WTC11 (cell line): ENCODE data around the gene METTL21C. TPM values are rescaled to one million over a fixed set of nuclear protein-coding genes. Genes with fewer than 3 reads are reported as not detected.

Experiments used
- ATAC-seq: fragments of 200-7000 bp; cut with Tn5 transposase; 2 replicates; pipeline ENCODE4 v1.10.0; 2021; ENCODE audit warnings: mild to moderate bottlenecking, moderate library complexity
- CTCF ChIA-PET: fragments of 300-600 bp; sonication (Branson Sonifier 250); formaldehyde crosslinking; loops from one replicate; lab custom pipeline; 2021; ENCODE audit warnings: antibody characterized with exemption; lab: Charles Lee
- POLR2A ChIA-PET: fragments of 350-600 bp; sonication (Branson Sonifier 250); formaldehyde crosslinking; loops from one replicate; lab custom pipeline; 2021; ENCODE audit warnings: antibody characterized with exemption; lab: Charles Lee
- DNase-seq: peaks from one replicate; pipeline ENCODE4 v3.0.0; 2021; ENCODE audit warnings: low spot score
- H3K27ac Mint-ChIP-seq: 2 replicates; pipeline ENCODE4 v1.8.0; 2021; ENCODE audit warnings: mixed read lengths
- H3K27me3 Mint-ChIP-seq: 2 replicates; pipeline ENCODE4 v1.8.0; 2021; ENCODE audit warnings: low read depth, mild to moderate bottlenecking, moderate library complexity, mixed read lengths
- H3K36me3 Mint-ChIP-seq: 2 replicates; pipeline ENCODE4 v1.8.0; 2021; ENCODE audit warnings: mixed read lengths
- H3K4me1 Mint-ChIP-seq: 2 replicates; pipeline ENCODE4 v1.8.0; 2022; ENCODE audit warnings: mixed read lengths
- H3K4me3 Mint-ChIP-seq: 2 replicates; pipeline ENCODE4 v1.8.0; 2021; ENCODE audit warnings: mild to moderate bottlenecking, moderate library complexity, mixed read lengths
- H3K9me3 Mint-ChIP-seq: 2 replicates; pipeline ENCODE4 v1.8.0; 2021; ENCODE audit warnings: mixed read lengths
- ATF1 ChIP-seq: sonication (generic); formaldehyde crosslinking; IDR thresholded peaks from 2 replicates; pipeline ENCODE4 v1.8.1; 2023; ENCODE audit warnings: mild to moderate bottlenecking, moderate library complexity, missing genetic modification reagents
- CBFB ChIP-seq: sonication (generic); formaldehyde crosslinking; IDR thresholded peaks from 2 replicates; pipeline ENCODE4 v1.8.1; 2022; ENCODE audit warnings: mild to moderate bottlenecking, low read depth, missing genetic modification reagents
- FOXP1 ChIP-seq: sonication (generic); formaldehyde crosslinking; IDR thresholded peaks from 2 replicates; pipeline ENCODE4 v1.8.0; 2022; ENCODE audit warnings: missing genetic modification reagents, mild to moderate bottlenecking, moderate library complexity, borderline replicate concordance
- FOXP4 ChIP-seq: sonication (generic); formaldehyde crosslinking; IDR thresholded peaks from 2 replicates; pipeline ENCODE4 v1.8.0; 2022; ENCODE audit warnings: mild to moderate bottlenecking, missing genetic modification reagents
- IRF1 ChIP-seq: sonication (generic); formaldehyde crosslinking; IDR thresholded peaks from 2 replicates; pipeline ENCODE4 v1.8.0; 2023; ENCODE audit warnings: missing genetic modification reagents
- JUN ChIP-seq: sonication (generic); formaldehyde crosslinking; IDR thresholded peaks from 2 replicates; pipeline ENCODE4 v1.8.0; 2023; ENCODE audit warnings: mild to moderate bottlenecking, missing genetic modification reagents
- MLX ChIP-seq: sonication (generic); formaldehyde crosslinking; IDR thresholded peaks from 2 replicates; pipeline ENCODE4 v1.8.1; 2023; ENCODE audit warnings: mild to moderate bottlenecking, missing genetic modification reagents, moderate library complexity
- MYBL2 ChIP-seq: sonication (generic); formaldehyde crosslinking; IDR thresholded peaks from 2 replicates; pipeline ENCODE4 v1.8.1; 2023; ENCODE audit warnings: mild to moderate bottlenecking, moderate library complexity, missing genetic modification reagents
- NR1H2 ChIP-seq: sonication (generic); formaldehyde crosslinking; IDR thresholded peaks from 2 replicates; pipeline ENCODE4 v1.9.0; 2021; ENCODE audit warnings: mild to moderate bottlenecking, moderate library complexity, missing genetic modification reagents
- NR2C2 ChIP-seq: sonication (generic); formaldehyde crosslinking; IDR thresholded peaks from 2 replicates; pipeline ENCODE4 v1.8.0; 2022; ENCODE audit warnings: mild to moderate bottlenecking, missing genetic modification reagents
- TCF7 ChIP-seq: sonication (generic); formaldehyde crosslinking; IDR thresholded peaks from 2 replicates; pipeline ENCODE4 v1.8.0; 2022; ENCODE audit warnings: mild to moderate bottlenecking, low read depth, missing genetic modification reagents, moderate library complexity
- TEAD1 ChIP-seq: sonication (generic); formaldehyde crosslinking; IDR thresholded peaks from 2 replicates; pipeline ENCODE4 v1.8.0; 2022; ENCODE audit warnings: mild to moderate bottlenecking, missing genetic modification reagents
- TP53 ChIP-seq: sonication (generic); formaldehyde crosslinking; IDR thresholded peaks from 2 replicates; pipeline ENCODE4 v1.8.1; 2023; ENCODE audit warnings: mild to moderate bottlenecking, missing genetic modification reagents
- USF2 ChIP-seq: sonication (generic); formaldehyde crosslinking; IDR thresholded peaks from 2 replicates; pipeline ENCODE4 v1.8.1; 2023; ENCODE audit warnings: mild to moderate bottlenecking, missing genetic modification reagents, moderate library complexity
- ZBTB43 ChIP-seq: sonication (generic); formaldehyde crosslinking; IDR thresholded peaks from 2 replicates; pipeline ENCODE4 v1.8.1; 2023; ENCODE audit warnings: mild to moderate bottlenecking, missing genetic modification reagents
- ZNF317 ChIP-seq: sonication (generic); formaldehyde crosslinking; IDR thresholded peaks from 2 replicates; pipeline ENCODE4 v1.8.1; 2023; ENCODE audit warnings: low read depth, mild to moderate bottlenecking, moderate library complexity, missing genetic modification reagents, borderline replicate concordance
- ZNF396 ChIP-seq: fragments of 250-450 bp; sonication (Bioruptor Pico); IDR thresholded peaks from 2 replicates; pipeline ENCODE4 v1.8.0; 2021; ENCODE audit warnings: mild to moderate bottlenecking, moderate library complexity, borderline replicate concordance
- ZNF512 ChIP-seq: sonication (generic); formaldehyde crosslinking; IDR thresholded peaks from 2 replicates; pipeline ENCODE4 v1.8.1; 2022; ENCODE audit warnings: missing genetic modification reagents, borderline replicate concordance
- ZNF532 ChIP-seq: fragments of 250-450 bp; sonication (Bioruptor Pico); IDR thresholded peaks from 2 replicates; pipeline ENCODE4 v1.9.0; 2021; ENCODE audit warnings: mild to moderate bottlenecking, borderline replicate concordance
- ZSCAN18 ChIP-seq: fragments of 250-450 bp; sonication (Bioruptor Pico); IDR thresholded peaks from 2 replicates; pipeline ENCODE4 v2.1.2; 2022; ENCODE audit warnings: mild to moderate bottlenecking, moderate library complexity
- total RNA-seq: library from RNA; stranded (reverse); gene quantifications from 3 replicates; pipeline ENCODE4 v1.2.3, GENCODE V29; 2021

The METTL21C gene
- total RNA-seq, 1 experiment from 2014 or later = not detected

- no peak for TF ChIP-seq ZNF532 (CRISPR knock-in tag)
- TF ChIP-seq, all 79 proteins: peak for 0
Observed at GRCh38 chr13:102657630-102658029, 37.2 kb downstream of the METTL21C start (continued).

- ChIA-PET CTCF (interaction anchor here (1.0 kb wide), 1 partner anchor 216 kb away, joined by 3 read pairs; no protein-coding TSS in a partner anchor), POLR2A (no interaction called here)
- TF ChIP-seq NR1H2 (CRISPR knock-in tag) = no peak
- TF ChIP-seq ZSCAN18 (CRISPR knock-in tag) = no peak
- no peak for TF ChIP-seq USF2 (CRISPR knock-in tag)
- no peak for TF ChIP-seq CBFB (CRISPR knock-in tag)
- TF ChIP-seq ZBTB43 (CRISPR knock-in tag) = no peak
- TF ChIP-seq ZNF396 (CRISPR knock-in tag) = no peak
- no peak for TF ChIP-seq ZNF512 (CRISPR knock-in tag)
- no peak for TF ChIP-seq IRF1 (CRISPR knock-in tag)
- no peak for TF ChIP-seq MYBL2 (CRISPR knock-in tag)
- no peak for TF ChIP-seq MLX (CRISPR knock-in tag)
- no peak for TF ChIP-seq ZNF317 (CRISPR knock-in tag)
- no peak for TF ChIP-seq NR2C2
- no peak for TF ChIP-seq JUN
- no peak for TF ChIP-seq TCF7 (CRISPR knock-in tag)
- no peak for TF ChIP-seq TEAD1 (CRISPR knock-in tag)
- TF ChIP-seq FOXP1 (CRISPR knock-in tag) = no peak
- TF ChIP-seq ATF1 (CRISPR knock-in tag) = no peak
- TF ChIP-seq FOXP4 (CRISPR knock-in tag) = no peak
- TF ChIP-seq TP53 (CRISPR knock-in tag) = no peak
- Mint-ChIP-seq H3K27me3 (no peaks in the 10 kb centered on the region), H3K9me3 (no peaks in the 10 kb centered on the region), H3K36me3 (peaks cover 33% of the 10 kb centered on the region), H3K27ac (no peak overlapping the region), H3K4me3 (no peak overlapping the region), H3K4me1 (no peaks in the 10 kb centered on the region)
- peak; percentile 59; the same call in 1 of the 2 replicates for ATAC-seq
- no peak for DNase-seq
Observed at GRCh38 chr13:102654756-102655155, 40.1 kb downstream of the METTL21C start.
